Heart left ventricle (tissue), 16 donors: Measurements from ENCODE around the gene HSPA14. TPM values are rescaled to one million over a fixed set of nuclear protein-coding genes. Genes with fewer than 3 reads are reported as not detected.

Experiments used
- ATAC-seq, 4 donors: fragments of 200-7000 bp; cut with Tn5 transposase; one replicate each; pipeline ENCODE4 v1.9.1; 2020 to 2022; ENCODE audit warnings: moderate library complexity in 4 of 4, mild to moderate bottlenecking in 3 of 4, moderate number of reproducible peaks in 1 of 4
- DNase-seq, 5 donors: peaks; one replicate each; pipeline ENCODE4 v3.0.0-alpha.2; 2020
- H3K27ac ChIP-seq, 12 donors: fragments of 200-600 bp; sonication (generic) in 4 of 12; one replicate each; pipeline versions ENCODE4 v1.5.0 to v1.8.0; 2016 to 2022; ENCODE audit warnings: mild to moderate bottlenecking in 2 of 12
- H3K27me3 ChIP-seq, 9 donors: fragments of 200-600 bp; sonication (generic) in 2 of 9; one replicate each; pipeline versions ENCODE4 v1.5.1 to v1.8.0; 2016 to 2022; ENCODE audit warnings: mild to moderate bottlenecking in 3 of 9
- H3K36me3 ChIP-seq, 9 donors: fragments of 200-600 bp; sonication (generic) in 2 of 9; one replicate each; pipeline versions ENCODE4 v1.5.0 to v1.8.0; 2018 to 2022; ENCODE audit warnings: mild to moderate bottlenecking in 2 of 9
- H3K4me1 ChIP-seq, 12 donors: fragments of 200-600 bp; sonication (generic) in 4 of 12; one replicate each; pipeline versions ENCODE4 v1.5.0 to v1.8.0; 2016 to 2022; ENCODE audit warnings: mild to moderate bottlenecking in 3 of 12
- H3K4me3 ChIP-seq, 12 donors: fragments of 200-600 bp; sonication (generic) in 4 of 12; one replicate each; pipeline versions ENCODE4 v1.5.0 to v1.8.0; 2017 to 2022; ENCODE audit warnings: mild to moderate bottlenecking in 9 of 12, moderate library complexity in 4 of 12
- H3K9me3 ChIP-seq, 12 donors: fragments of 200-600 bp; sonication (generic) in 4 of 12; one replicate each; pipeline versions ENCODE4 v1.5.0 to v1.8.0; 2016 to 2022; ENCODE audit warnings: mild to moderate bottlenecking in 1 of 12
- POLR2A ChIP-seq, 2 donors: fragments of 450-650 bp; IDR thresholded peaks; one replicate each; pipeline ENCODE4 v1.6.1; 2017; ENCODE audit warnings: antibody characterized with exemption in 2 of 2, mild to moderate bottlenecking in 2 of 2, moderate library complexity in 2 of 2
- WGBS, 4 donors: extraction: QIAGEN DNeasy Blood & Tissue Kit in 2 of 4; methylation state at CpG; one replicate each; pipeline versions ENCODE4 v1.1.5 to v1.1.7; 2013 to 2018; 5-methylcytosine and 5-hydroxymethylcytosine counted together
- intact Hi-C, 10 donors: fragments of 100-400 bp; cut with DNase I; formaldehyde crosslinking; loops; one replicate each; pipeline versions ENCODE4 v1.11.1 to v1.14.2; 2022
- polyA plus RNA-seq, 2 donors: library from polyadenylated mRNA; stranded (reverse); fragments of 200-250 nt; gene quantifications; one replicate each; pipeline ENCODE4 v1.2.3, GENCODE V29; 2013
- total RNA-seq, 9 donors: library from RNA; depleted of rRNA in 2 of 9; stranded (reverse); fragments of >200 nt in 2 of 9; fragmentation: NEBNext Ultra II Directional in 3 of 9; extraction: Animal tissue kit (Norgen Biotek cat#: 25700) in 3 of 9; gene quantifications; one replicate each; pipeline versions ENCODE4 v1.1.0 to v1.2.4, GENCODE V29; 2016 to 2023
- TF ChIP-seq, protein P1 (sequence below), 12 donors: fragments of 200-600 bp; sonication (generic) in 4 of 12; IDR thresholded peaks; one replicate each; pipeline versions ENCODE4 v1.5.0 to v1.8.0; 2018 to 2022; ENCODE audit warnings: antibody characterized with exemption in 12 of 12, mild to moderate bottlenecking in 5 of 12
- donor health status: ischemic (EF 13 %, LVEDD 7.1; RV severe dilation, severe dysfunction).
- donor health status: healthy with polysubstance abuse.
- donor health status: DM: no; HTN: yes; CAD: no.
- donor health status: DM: no; HTN: no; CAD: no.
- donor health status: ischemic (EF 25% LVEDD 6.9; RV normal size, moderate dysfunction).
- donor health status: ischemic (EF 25% LVEDD 5.7; RV mildly dilated, moderate dysfunction).
- donor health status: healthy.
- donor health status: DM: yes; HTN: yes; CAD: no.
- donor health status: ischemic (EF 35%, LVEDD 5.7; RV mildly dilated, moderate dysfunction).
- donor health status: nonischemic (EF 11% LVEDD 7.7; RV severe dilation, severe dysfunction).
- donor health status: DM: yes; HTN: yes; CAD: no.
- donor health status: PGD.
- donor health status: ischemic (EF 29% LVEDD 5.4; RV normal size, mild dysfunction).
- donor health status: nonischemic (EF 23%, LVEDD 6.1; RV moderate dilation, normal function).

HSPA14 gene
- total and polyA plus RNA-seq, 11 donors: 6.2 to 16.9 (median 8.3) TPM

DNA sequence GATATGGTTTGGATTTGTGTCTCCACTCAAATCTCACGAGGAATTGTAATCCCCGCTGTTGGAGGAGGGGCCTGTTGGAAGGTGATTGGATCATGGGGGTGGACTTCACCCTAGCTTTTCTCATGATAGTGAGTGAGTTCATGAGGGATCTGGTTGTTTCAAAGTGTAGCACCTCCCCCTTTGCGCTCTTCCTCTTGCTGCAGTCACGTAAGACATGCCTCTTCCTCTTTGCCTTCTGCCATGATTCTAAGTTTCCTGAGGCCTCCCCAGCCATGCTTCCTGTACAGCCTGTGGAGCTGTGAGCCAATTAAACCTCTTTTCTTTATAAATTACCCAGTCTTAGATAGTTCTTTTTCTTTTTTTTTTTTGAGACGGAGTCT is 17.3 kb upstream of the HSPA14 start:
- H3K36me3 ChIP-seq: no peaks in the 10 kb centered on the region
- WGBS, 4 donors: 83 to 89% (median 87%) methylated on average over 5 of the region's 5 CpGs
- no peak for ATAC-seq

DNA sequence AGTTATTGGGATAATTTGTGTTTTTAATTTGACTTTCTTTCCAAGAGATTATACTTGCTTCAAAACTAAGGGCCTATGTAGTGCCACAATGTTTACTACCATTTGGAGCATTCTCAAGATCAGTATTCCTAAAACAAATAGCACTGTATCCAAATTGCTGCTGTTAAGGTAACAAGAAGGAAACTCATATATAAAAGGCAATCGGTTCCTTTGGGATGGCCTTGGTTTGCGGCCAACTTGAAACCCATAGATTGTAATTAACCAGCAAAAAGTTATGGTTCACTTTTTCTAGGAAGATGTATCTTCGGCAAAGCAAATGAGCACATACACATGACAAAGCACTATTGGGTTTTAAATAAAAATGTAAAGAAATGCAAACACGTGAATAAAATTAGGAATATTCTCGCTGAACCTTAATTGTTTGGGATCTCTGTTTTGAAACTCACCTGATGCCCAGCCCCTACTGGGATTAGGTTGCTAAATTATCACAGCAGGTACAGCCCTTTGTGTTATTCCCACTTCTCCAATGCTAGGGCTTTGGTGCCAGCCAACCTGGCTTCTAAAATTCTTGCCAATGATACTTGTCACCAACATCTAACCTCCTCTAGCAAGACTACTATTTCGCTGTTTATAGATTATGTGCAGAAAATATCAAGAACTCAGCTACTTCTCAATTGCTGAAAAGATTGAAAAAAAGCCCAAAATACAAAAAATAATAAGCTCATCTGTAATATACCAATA is 16.3 kb upstream of the HSPA14 start:
- WGBS, 4 donors: 84 to 90% (median 85%) methylated on average over 6 of the region's 6 CpGs
- Histone ChIP-seq H3K4me3 (no peak overlapping the region), H3K36me3 (no peaks in the 10 kb centered on the region), H3K27me3 (no peaks in the 10 kb centered on the region), H3K27ac (no peak overlapping the region), H3K9me3 (no peaks in the 10 kb centered on the region), H3K4me1 (peaks cover 0 to 9% (median 2%) of the 10 kb centered on the region in 12 donors)
- intact Hi-C loops: loop anchor here (2.0 to 10.0 kb wide), 9 partner anchors 217 to 327 kb away; no protein-coding TSS in a partner anchor
- TF ChIP-seq POLR2A (IDR thresholded peaks at IDR 0.05): no peak
- TF ChIP-seq, protein P1, sequence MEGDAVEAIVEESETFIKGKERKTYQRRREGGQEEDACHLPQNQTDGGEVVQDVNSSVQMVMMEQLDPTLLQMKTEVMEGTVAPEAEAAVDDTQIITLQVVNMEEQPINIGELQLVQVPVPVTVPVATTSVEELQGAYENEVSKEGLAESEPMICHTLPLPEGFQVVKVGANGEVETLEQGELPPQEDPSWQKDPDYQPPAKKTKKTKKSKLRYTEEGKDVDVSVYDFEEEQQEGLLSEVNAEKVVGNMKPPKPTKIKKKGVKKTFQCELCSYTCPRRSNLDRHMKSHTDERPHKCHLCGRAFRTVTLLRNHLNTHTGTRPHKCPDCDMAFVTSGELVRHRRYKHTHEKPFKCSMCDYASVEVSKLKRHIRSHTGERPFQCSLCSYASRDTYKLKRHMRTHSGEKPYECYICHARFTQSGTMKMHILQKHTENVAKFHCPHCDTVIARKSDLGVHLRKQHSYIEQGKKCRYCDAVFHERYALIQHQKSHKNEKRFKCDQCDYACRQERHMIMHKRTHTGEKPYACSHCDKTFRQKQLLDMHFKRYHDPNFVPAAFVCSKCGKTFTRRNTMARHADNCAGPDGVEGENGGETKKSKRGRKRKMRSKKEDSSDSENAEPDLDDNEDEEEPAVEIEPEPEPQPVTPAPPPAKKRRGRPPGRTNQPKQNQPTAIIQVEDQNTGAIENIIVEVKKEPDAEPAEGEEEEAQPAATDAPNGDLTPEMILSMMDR (IDR thresholded peaks at IDR 0.05): no peak
- no peak for DNase-seq
- ATAC-seq: no peak

More for the DNA sequence above, 17.3 kb upstream of the HSPA14 start:
- Histone ChIP-seq H3K27ac (no peak overlapping the region), H3K4me3 (no peak overlapping the region), H3K27me3 (no peaks in the 10 kb centered on the region), H3K9me3 (no peaks in the 10 kb centered on the region), H3K4me1 (peaks cover 0 to 9% (median 2%) of the 10 kb centered on the region in 12 donors)
- DNase-seq: no peak
- TF ChIP-seq POLR2A (IDR thresholded peaks at IDR 0.05): no peak
- TF ChIP-seq, protein P1 (IDR thresholded peaks at IDR 0.05): no peak
- intact Hi-C loops: loop anchor here in 9 of 10 donors (5.0 to 10.0 kb wide), 7 partner anchors 216 to 326 kb away; no protein-coding TSS in a partner anchor

DNA sequence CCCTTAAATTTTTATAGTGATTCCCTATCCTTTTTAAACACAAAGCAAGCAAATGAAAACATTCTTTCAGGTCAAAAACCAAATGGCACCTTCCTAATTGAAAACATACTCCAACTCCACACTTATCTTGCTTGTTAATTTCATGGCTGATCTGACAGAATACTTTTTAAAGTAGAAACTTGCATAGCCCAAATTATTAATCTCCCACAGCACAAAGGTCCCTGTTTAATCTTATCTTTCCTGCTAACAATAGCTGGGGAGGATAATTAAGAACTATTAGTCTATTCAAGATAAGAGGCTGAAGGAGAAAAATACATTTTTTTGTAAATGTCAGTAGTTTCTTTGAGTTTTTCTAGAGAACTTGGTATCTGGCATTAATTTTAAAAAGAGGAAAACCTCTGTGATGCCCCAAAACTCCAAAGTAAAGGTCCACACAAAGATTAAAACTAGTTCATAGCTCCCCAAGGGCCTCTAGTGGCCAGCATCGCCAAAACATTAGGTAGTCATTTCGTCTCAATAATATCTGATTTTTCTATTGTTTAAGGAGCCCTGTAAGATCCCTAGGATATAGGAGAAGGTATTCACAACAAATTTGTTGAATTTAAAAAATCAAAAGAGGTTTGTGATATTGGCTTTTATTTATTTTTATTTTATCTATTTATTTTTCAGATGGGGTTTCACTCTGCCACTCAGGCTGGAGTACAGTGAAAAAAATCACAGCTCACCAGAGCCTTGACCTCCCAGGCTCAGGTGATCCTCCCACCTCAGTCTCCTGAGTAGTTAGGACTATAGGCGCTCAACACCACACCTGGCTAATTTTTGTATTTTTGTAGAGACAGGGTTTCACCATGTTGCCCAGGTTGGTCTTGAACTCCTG is 15.0 kb upstream of the HSPA14 start:
- WGBS, 4 donors: 33 to 41% (median 37%) methylated on average over 3 of the region's 3 CpGs
- intact Hi-C loops: loop anchor here (1.0 to 10.0 kb wide), 10 partner anchors 218 to 328 kb away; no protein-coding TSS in a partner anchor
- H3K4me1 ChIP-seq: peaks cover 0 to 9% (median 2%) of the 10 kb centered on the region in 12 donors
- no peak overlapping the region for H3K27ac ChIP-seq
- no peaks in the 10 kb centered on the region for H3K36me3 ChIP-seq
- ATAC-seq: peak in 2 of 4 donors; percentile 34 to 43
- no peak overlapping the region for H3K4me3 ChIP-seq
- no peaks in the 10 kb centered on the region for H3K9me3 ChIP-seq
- no peaks in the 10 kb centered on the region for H3K27me3 ChIP-seq
- TF ChIP-seq POLR2A (IDR thresholded peaks at IDR 0.05): no peak
- TF ChIP-seq, protein P1 (IDR thresholded peaks at IDR 0.05): peak in 11 of 12 donors; percentile 32 to 70 (median 55)
- peak in 1 of 5 donors; percentile 32 for DNase-seq

DNA sequence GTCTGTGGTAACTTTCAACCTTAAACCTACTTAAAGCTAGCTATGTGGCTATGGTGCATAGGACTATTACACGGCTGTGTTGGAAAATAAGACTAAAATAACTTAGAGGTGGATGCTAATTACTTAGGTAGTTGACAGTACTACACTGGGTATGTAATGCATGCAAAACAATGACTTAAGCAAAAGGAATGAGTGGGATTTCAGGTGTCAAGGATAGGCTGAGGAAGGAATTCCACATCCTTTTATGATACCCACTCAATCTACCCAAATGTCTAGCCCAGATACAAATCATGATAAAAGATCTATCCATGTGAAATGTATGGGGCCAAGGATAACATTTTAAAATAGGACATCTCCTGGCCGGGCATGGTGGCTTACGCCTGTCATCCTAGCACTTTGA is 14.1 kb upstream of the HSPA14 start:
- WGBS, 4 donors: 68 to 97% (median 91%) methylated on average over 3 of the region's 3 CpGs
- Histone ChIP-seq H3K27ac (no peak overlapping the region), H3K9me3 (no peaks in the 10 kb centered on the region), H3K4me3 (no peak overlapping the region), H3K4me1 (peaks cover 0 to 9% (median 2%) of the 10 kb centered on the region in 12 donors), H3K27me3 (no peaks in the 10 kb centered on the region), H3K36me3 (no peaks in the 10 kb centered on the region)
- TF ChIP-seq POLR2A (IDR thresholded peaks at IDR 0.05): no peak
- TF ChIP-seq, protein P1 (IDR thresholded peaks at IDR 0.05): no peak
- no peak for ATAC-seq
- intact Hi-C loops: loop anchor here (1.0 to 10.0 kb wide), 10 partner anchors 219 to 329 kb away; no protein-coding TSS in a partner anchor
- DNase-seq: no peak
